Body of pancreas (tissue), 4 donors: ENCODE measurements around the gene DPH2. TPM values are rescaled to one million over a fixed set of nuclear protein-coding genes. Genes with fewer than 3 reads are reported as not detected.

Source experiments
- ATAC-seq: fragments of 150-250 bp; one replicate; pipeline ENCODE4 v1.9.1; 2016
- DNase-seq, 4 donors: peaks; one replicate each; pipeline ENCODE4 v3.0.0-alpha.2; 2019
- H3K27ac ChIP-seq, 4 donors: fragments of 200-600 bp; sonication (generic); 1 replicate in 3 of 4; 2 replicates in 1 of 4; pipeline versions ENCODE4 v1.5.1 to v1.6.1; 2016 to 2019; ENCODE audit warnings: mild to moderate bottlenecking in 1 of 4, mixed read lengths in 1 of 4, moderate library complexity in 1 of 4
- H3K27me3 ChIP-seq, 2 donors: fragments of 200-600 bp; sonication (generic); one replicate each; pipeline ENCODE4 v1.6.0; 2016; ENCODE audit warnings: mild to moderate bottlenecking in 1 of 2
- H3K36me3 ChIP-seq, 2 donors: fragments of 200-600 bp; sonication (generic); replicated peaks in 1 of 2; 2 replicates each; pipeline ENCODE4 v1.5.1; 2016; ENCODE audit warnings: low read depth in 2 of 2; ENCODE audit not compliant: insufficient read depth in 1 of 2
- H3K4me1 ChIP-seq: fragments of 200-600 bp; sonication (generic); one replicate; pipeline ENCODE4 v1.6.0; 2016
- H3K4me3 ChIP-seq, 2 donors: fragments of 200-600 bp; sonication (generic); 1 replicate in 1 of 2; 2 replicates in 1 of 2; pipeline ENCODE4 v1.5.1; 2016 to 2019
- H3K9me3 ChIP-seq, 3 donors: fragments of 200-600 bp; sonication (generic); 1 replicate in 2 of 3; 2 replicates in 1 of 3; pipeline ENCODE4 v1.5.1; 2016
- POLR2A ChIP-seq, 3 donors: fragments of 450-650 bp; IDR thresholded peaks; one replicate each; pipeline ENCODE4 v1.6.1; 2016; ENCODE audit warnings: antibody characterized with exemption in 3 of 3, mild to moderate bottlenecking in 2 of 3
- WGBS, 2 donors: methylation state at CpG; one replicate each; pipeline ENCODE4 v1.1.5; 2017; 5-methylcytosine and 5-hydroxymethylcytosine counted together
- intact Hi-C: fragments of 100-400 bp; cut with DNase I; formaldehyde crosslinking; loops from one replicate; pipeline ENCODE4 v1.15.1; 2023
- total RNA-seq, 2 donors: library from RNA; depleted of rRNA; stranded (reverse); fragments of >200 nt; gene quantifications; one replicate each; pipeline ENCODE4 v1.1.0, GENCODE V29; 2016
- TF ChIP-seq, protein P1 (sequence below), 7 experiments: fragments of 450-650 bp in 4 of 7; fragments of 200-600 bp in 3 of 7; sonication (generic) in 3 of 7; IDR thresholded peaks; one replicate each; pipeline ENCODE4 v1.5.1; 2016 to 2019; ENCODE audit warnings: antibody characterized with exemption in 7 of 7

The DPH2 gene
- total RNA-seq, 2 donors from 2014 or later, result 25.4 to 35.3 TPM

DNA sequence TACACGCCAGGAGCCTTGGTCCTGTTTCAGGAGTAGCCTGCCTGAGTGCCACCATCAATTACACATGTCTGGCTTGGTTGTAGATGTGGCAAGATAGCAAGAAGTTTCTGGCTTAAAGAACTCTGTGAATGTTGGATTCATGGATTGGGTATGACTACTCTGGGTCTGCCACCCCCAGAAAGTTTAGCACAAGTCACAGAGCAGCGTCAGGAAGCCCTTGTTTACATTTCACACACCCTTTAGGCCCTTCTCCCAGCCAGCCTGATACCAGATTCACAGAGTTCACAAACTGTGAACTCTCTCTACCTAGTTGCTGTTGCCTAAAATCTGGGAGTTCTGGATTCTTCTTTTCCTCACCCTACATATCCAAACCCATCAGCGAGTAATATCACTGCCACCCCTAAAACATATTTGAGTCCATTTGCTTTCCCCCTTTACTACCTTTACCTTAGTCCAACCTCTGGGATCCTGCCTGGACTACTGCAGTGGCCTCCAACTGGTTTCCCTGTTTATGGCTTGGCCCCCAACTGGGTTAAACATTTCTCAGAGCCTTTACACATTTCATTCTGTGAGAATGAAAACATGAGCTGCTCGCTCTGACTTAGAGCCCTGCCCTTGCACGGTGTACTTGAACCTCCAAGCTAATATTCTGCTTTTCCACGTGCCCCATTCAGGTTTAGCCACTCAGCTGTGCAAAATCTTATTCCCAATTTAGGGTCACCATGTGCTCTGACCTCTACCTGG, 17.5 kb downstream of the DPH2 start:
- peaks cover 0 to 2% of the 10 kb centered on the region in 2 donors for H3K36me3 ChIP-seq
- no peaks in the 10 kb centered on the region for H3K9me3 ChIP-seq
- ATAC-seq (no peak), DNase-seq (no peak)
- no peak overlapping the region for H3K4me3 ChIP-seq
- peak overlapping the region in 1 of 4 donors; percentile 16 for H3K27ac ChIP-seq
- TF ChIP-seq, protein P1, sequence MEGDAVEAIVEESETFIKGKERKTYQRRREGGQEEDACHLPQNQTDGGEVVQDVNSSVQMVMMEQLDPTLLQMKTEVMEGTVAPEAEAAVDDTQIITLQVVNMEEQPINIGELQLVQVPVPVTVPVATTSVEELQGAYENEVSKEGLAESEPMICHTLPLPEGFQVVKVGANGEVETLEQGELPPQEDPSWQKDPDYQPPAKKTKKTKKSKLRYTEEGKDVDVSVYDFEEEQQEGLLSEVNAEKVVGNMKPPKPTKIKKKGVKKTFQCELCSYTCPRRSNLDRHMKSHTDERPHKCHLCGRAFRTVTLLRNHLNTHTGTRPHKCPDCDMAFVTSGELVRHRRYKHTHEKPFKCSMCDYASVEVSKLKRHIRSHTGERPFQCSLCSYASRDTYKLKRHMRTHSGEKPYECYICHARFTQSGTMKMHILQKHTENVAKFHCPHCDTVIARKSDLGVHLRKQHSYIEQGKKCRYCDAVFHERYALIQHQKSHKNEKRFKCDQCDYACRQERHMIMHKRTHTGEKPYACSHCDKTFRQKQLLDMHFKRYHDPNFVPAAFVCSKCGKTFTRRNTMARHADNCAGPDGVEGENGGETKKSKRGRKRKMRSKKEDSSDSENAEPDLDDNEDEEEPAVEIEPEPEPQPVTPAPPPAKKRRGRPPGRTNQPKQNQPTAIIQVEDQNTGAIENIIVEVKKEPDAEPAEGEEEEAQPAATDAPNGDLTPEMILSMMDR (IDR thresholded peaks at IDR 0.05), result no peak
- no peak for TF ChIP-seq POLR2A (IDR thresholded peaks at IDR 0.05)
- intact Hi-C loops, result no loop called here
- no peaks in the 10 kb centered on the region for H3K27me3 ChIP-seq
- peaks cover 14% of the 10 kb centered on the region for H3K4me1 ChIP-seq
- 72 to 75% methylated on average over 6 of the region's 6 CpGs for WGBS, 2 donors

DNA sequence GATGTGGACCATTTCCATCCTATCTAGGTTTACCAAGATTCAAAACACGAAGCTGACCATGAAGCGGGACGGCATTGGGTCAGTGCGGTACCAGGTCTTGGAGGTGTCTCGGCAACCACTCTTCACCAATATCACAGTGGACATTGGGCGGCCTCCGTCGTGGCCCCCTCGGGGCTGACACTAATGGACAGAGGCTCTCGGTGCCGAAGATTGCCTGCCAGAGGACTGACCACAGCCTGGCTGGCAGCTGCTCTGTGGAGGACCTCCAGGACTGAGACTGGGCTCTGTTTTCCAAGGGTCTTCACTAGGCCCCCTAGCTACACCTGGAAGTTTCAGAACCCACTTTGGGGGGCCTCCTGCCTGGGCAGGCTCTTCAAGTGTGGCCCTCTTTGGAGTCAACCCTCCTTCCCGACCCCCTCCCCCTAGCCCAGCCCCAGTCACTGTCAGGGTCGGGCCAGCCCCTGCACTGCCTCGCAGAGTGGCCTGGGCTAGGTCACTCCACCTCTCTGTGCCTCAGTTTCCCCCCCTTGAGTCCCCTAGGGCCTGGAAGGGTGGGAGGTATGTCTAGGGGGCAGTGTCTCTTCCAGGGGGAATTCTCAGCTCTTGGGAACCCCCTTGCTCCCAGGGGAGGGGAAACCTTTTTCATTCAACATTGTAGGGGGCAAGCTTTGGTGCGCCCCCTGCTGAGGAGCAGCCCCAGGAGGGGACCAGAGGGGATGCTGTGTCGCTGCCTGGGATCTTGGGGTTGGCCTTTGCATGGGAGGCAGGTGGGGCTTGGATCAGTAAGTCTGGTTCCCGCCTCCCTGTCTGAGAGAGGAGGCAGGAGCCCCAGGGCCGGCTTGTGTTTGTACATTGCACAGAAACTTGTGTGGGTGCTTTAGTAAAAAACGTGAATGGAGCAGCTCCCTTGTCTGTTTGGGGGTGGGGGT, 20.7 kb downstream of the DPH2 start:
- ATAC-seq (no peak), DNase-seq (peak in 1 of 4 donors; percentile 32)
- Histone ChIP-seq H3K27ac (peak overlapping the region; percentile 79 to 89 (median 84)), H3K36me3 (no peaks in the 10 kb centered on the region), H3K27me3 (no peaks in the 10 kb centered on the region), H3K9me3 (no peaks in the 10 kb centered on the region), H3K4me3 (peak overlapping the region in 1 of 2 donors; percentile 38), H3K4me1 (peaks cover 19% of the 10 kb centered on the region)
- intact Hi-C loops, result no loop called here
- WGBS, 2 donors, result 59 to 66% methylated on average over 10 to 19 of the region's 19 CpGs
- TF ChIP-seq POLR2A (IDR thresholded peaks at IDR 0.05), result no peak
- TF ChIP-seq, protein P1 (IDR thresholded peaks at IDR 0.05), result no peak

DNA sequence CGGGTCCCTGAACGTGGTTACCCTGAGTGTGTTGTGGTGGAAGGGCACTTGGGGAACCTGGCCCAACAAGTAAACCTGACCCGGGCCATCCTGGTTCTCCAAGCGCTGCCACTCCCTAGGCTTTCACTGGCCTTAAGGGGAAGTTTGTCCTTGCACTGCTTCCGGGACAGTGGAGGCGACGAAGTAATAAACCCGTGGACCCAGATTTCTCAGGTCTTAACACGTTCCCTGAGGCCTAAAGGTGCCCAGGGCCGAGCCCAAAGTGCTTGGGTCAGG, 21.3 kb downstream of the DPH2 start:
- Histone ChIP-seq H3K4me3 (peak overlapping the region in 1 of 2 donors; percentile 38), H3K27me3 (no peaks in the 10 kb centered on the region), H3K27ac (peak overlapping the region; percentile 79 to 89 (median 84)), H3K9me3 (no peaks in the 10 kb centered on the region), H3K36me3 (no peaks in the 10 kb centered on the region), H3K4me1 (peaks cover 19% of the 10 kb centered on the region)
- intact Hi-C loops, result no loop called here
- TF ChIP-seq POLR2A (IDR thresholded peaks at IDR 0.05), result peak in 1 of 3 donors; percentile 68
- TF ChIP-seq, protein P1 (IDR thresholded peaks at IDR 0.05), result no peak
- DNase-seq, result no peak
- WGBS, 2 donors, result 0% methylated on average over 4 to 10 of the region's 10 CpGs
- ATAC-seq, result no peak

DNA sequence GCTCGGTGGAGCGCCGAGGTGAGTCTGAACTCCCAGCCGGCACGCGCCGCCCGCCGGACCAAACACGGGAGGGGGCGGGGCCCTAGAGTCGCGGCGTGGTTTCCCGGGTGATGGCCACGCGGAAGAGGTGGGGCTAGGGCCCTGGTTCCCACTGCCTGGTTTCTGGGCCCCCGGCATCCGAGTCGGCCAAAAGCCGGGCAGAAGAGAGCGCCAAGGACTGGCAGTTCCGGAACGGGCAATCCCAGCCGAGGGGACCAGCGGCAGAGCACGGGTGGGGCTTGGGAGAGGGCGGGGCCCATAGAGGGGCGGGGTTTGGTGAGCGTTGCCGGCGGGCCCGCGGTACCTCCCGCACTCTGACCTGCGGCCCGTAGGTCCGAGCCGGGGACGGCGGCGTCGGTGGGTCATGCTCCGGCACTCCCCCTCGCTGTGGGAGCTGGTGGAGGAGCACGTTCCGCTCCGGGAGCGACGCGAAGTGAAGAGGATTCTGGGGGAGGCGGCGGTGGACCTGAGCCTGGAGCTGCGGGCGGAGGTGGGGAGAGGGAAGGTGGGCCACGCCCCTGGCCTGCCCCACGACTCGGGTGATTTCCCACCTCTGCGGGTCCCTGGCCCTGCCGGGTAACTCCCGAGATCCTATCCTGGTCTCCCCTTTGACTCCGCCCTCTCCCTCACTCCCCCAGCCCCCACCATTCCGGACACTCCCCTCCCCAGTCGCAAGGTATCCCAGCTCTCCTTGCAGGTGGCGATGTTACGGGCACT, 21.8 kb downstream of the DPH2 start, which contains the start of gene CCDC24:
CCDC24 (plus strand) TSS at position 124 of the 756 bp plus-strand sequence; CDS start at position 404, 280 bp downstream.
- H3K4me1 ChIP-seq, result peaks cover 19% of the 10 kb centered on the region
- 1% methylated on average over 33 to 65 of the region's 66 CpGs for WGBS, 2 donors
- peak; percentile 88 to 93 (median 90) for DNase-seq
- TF ChIP-seq POLR2A (IDR thresholded peaks at IDR 0.05), result peak; percentile 39 to 73 (median 61)
- TF ChIP-seq, protein P1 (IDR thresholded peaks at IDR 0.05), result peak in 4 of 7 experiments; percentile 10 to 21 (median 11)
- peak within 1 kb of the TSS; percentile 79 to 89 (median 84) for H3K27ac ChIP-seq
- ATAC-seq, result peak; percentile 84
- no peaks in the 10 kb centered on the region for H3K27me3 ChIP-seq
- H3K36me3 ChIP-seq, result no peaks in the 10 kb centered on the region
- peak within 1 kb of the TSS; percentile 38 to 65 for H3K4me3 ChIP-seq
- no peaks in the 10 kb centered on the region for H3K9me3 ChIP-seq
- intact Hi-C loops, result no loop called here
